ENCODE measurements around the gene RNF213.

Gene RNF213

DNA sequence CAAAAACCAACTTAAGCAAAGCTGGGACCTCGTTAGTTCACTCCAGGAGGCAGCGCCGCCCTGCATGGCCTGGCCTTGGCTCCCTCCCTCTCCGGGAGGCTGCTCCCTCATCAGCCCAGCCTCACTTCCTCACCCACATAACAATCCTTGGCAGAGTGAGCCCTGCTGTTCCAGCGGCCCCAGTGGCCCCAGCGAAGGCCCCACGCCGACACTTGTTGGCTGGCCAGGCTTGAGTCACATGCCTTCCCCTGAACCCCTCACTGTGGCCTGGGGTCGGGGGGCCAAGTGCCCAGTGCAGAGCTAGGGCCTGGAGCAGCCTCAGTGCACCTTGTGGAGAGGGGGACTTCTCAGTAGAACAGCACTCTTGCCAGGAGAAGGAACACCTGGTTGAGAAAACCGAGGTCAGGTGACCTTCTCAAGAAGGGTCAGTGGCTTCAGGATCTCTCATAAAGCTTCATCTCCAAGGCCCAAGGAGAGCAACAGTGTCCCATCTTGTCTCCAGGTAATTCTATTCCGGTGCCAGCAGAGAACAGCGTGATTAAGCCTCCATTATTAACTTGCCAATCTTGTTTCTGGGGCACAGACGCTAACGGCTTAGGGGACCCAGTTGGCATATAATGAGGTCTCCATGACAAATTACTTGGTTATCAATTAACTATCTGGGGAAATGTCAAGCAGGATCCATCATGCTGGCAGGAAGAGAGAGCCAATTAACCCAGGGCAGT, 181.1 kb downstream of the RNF213 start:
- TF ChIP-seq, protein P1, sequence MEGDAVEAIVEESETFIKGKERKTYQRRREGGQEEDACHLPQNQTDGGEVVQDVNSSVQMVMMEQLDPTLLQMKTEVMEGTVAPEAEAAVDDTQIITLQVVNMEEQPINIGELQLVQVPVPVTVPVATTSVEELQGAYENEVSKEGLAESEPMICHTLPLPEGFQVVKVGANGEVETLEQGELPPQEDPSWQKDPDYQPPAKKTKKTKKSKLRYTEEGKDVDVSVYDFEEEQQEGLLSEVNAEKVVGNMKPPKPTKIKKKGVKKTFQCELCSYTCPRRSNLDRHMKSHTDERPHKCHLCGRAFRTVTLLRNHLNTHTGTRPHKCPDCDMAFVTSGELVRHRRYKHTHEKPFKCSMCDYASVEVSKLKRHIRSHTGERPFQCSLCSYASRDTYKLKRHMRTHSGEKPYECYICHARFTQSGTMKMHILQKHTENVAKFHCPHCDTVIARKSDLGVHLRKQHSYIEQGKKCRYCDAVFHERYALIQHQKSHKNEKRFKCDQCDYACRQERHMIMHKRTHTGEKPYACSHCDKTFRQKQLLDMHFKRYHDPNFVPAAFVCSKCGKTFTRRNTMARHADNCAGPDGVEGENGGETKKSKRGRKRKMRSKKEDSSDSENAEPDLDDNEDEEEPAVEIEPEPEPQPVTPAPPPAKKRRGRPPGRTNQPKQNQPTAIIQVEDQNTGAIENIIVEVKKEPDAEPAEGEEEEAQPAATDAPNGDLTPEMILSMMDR (conservative IDR thresholded peaks at IDR 0.05; ENCODE audit: control insufficient read depth, insufficient read depth, low read depth, low read length), result no peak

DNA sequence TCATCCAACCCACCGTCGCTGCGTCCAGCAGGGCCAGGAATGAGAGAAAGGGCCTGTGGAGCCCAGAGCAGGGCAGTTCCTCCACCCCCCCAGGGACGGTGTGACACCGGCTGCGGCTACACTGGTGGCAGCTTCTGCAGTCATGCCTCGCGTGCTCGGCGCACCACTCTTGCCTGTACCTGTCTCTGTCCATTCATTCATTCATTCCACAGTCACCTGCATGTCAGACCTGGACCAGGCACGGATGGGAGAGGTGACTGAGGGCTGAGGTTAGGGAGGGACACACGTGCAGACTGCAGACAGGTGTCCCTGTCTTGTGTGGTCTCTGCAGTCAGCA, 181.6 kb downstream of the RNF213 start:
- no peak overlapping the region for H3K4me3 ChIP-seq (ENCODE audit: control insufficient read depth, low read depth, low read length)
- TF ChIP-seq, protein P1 (conservative IDR thresholded peaks at IDR 0.05; ENCODE audit: control insufficient read depth, insufficient read depth, low read depth, low read length), result no peak

More for the DNA sequence above, 181.1 kb downstream of the RNF213 start:
- no peak for DNase-seq (ENCODE audit: low read depth)
- no peak overlapping the region for H3K4me3 ChIP-seq (ENCODE audit: control insufficient read depth, low read depth, low read length)

DNA sequence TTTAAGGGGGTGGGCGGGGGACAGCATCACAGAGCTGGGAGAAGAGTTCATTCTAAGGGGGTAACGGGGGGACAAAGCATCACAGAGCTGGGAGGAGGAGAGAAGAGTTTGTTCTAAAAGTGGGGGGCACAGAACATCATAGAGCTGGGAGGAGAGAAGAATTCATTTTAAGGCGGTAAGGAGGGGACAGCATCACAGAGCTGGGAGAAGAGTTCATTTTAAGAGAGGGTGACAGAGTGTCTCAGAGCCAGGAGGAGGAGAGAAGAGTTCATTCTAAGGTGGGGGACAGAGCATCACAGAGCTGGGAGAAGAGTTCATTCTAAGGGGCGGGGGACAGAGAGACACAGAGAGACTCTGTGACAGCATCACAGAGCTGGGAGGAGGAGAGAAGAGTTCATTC, 182.1 kb downstream of the RNF213 start:
- H3K4me3 ChIP-seq (ENCODE audit: control insufficient read depth, low read depth, low read length), result no peak overlapping the region
- TF ChIP-seq, protein P1 (conservative IDR thresholded peaks at IDR 0.05; ENCODE audit: control insufficient read depth, insufficient read depth, low read depth, low read length), result no peak

More for the DNA sequence above, 181.6 kb downstream of the RNF213 start:
- DNase-seq (ENCODE audit: low read depth), result no peak

DNA sequence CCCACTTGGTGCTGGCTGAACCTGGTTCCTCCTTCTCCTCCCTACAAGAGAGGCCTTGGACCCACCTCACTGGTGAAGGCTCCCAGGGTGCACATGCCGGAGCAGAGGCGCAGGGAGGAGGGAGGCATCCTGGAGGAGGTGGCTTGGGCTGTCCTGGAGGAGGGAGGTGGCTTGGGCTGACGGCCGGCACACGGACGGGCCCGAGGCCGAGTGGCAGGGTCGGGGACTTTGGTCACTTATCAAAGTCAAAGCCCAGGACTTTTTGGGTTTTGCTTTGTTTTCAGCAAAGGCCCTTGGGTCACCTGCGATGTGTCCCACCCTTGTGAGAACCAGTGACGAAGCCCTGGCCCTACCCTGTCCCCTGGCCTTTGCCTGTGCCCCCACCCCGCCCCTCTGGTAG, 182.8 kb downstream of the RNF213 start:
- TF ChIP-seq, protein P1 (conservative IDR thresholded peaks at IDR 0.05; ENCODE audit: control insufficient read depth, insufficient read depth, low read depth, low read length), result no peak
- no peak for DNase-seq (ENCODE audit: low read depth)
- H3K4me3 ChIP-seq (ENCODE audit: control insufficient read depth, low read depth, low read length), result no peak overlapping the region

More for the DNA sequence above, 182.1 kb downstream of the RNF213 start:
- DNase-seq (ENCODE audit: low read depth), result no peak

DNA sequence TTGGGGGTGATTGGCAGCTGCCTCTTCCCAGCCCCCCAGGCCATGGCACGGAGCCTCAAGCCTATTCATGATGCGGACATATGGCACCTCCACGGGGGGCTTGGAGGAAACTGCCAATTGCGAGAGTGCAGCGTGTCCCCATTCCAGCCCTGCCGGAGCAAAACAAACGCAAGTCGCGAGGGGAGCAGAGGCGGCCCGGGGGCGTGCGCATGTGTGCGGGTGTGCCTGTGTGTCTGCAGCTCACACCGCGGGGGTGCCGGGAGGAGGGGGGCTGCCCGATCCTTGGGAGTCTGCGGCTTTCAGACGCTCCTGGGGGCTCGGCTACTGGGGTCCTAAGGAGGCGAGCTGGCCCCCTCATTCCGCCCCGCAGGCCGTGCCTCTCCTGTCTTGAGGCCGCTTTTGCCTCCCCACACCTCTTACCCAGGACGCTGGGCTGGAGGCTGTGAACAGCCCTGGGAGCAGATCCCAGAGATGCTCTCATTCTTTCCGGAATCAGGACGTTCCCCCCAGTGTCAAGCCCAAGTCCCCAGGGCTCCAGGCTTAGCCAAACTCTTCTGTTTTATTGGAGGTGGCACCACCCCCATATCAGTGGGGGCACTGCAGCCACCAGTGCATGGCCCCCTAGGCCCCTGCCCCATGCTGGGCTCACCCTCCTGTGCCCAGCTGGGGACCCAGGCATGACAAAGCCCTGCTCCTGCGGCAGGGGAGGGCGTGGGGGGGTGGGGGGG, 183.4 kb downstream of the RNF213 start:
- no peak for DNase-seq (ENCODE audit: low read depth)
- H3K4me3 ChIP-seq (ENCODE audit: control insufficient read depth, low read depth, low read length), result no peak overlapping the region
- TF ChIP-seq, protein P1 (conservative IDR thresholded peaks at IDR 0.05; ENCODE audit: control insufficient read depth, insufficient read depth, low read depth, low read length), result no peak

DNA sequence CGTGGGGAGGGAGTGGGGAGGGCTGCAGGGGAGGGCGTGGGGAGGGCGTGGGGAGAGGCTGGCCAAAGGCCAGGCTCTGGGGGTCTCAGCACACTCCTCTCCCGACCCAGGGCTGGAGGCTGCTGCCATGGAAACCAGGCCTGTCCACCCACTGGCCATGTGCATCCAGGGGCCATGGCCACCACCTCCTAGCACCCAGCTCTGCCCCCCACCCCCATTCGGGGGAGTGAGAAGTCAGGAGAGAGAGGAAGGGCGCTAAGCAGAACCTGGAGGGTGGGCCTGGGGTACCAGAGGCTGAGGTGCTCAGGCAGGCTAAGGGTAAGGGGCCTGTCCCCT, 184.0 kb downstream of the RNF213 start:
- TF ChIP-seq, protein P1 (conservative IDR thresholded peaks at IDR 0.05; ENCODE audit: control insufficient read depth, insufficient read depth, low read depth, low read length), result no peak
- no peak overlapping the region for H3K4me3 ChIP-seq (ENCODE audit: control insufficient read depth, low read depth, low read length)
- DNase-seq (ENCODE audit: low read depth), result no peak
